Measurements from ENCODE around the gene AGBL1. TPM values are rescaled to one million over a fixed set of nuclear protein-coding genes. Genes with fewer than 3 reads are reported as not detected.

Gene AGBL1
- total RNA-seq, 2 donors from 2014 or later, result 0.23 to 0.91 TPM

DNA sequence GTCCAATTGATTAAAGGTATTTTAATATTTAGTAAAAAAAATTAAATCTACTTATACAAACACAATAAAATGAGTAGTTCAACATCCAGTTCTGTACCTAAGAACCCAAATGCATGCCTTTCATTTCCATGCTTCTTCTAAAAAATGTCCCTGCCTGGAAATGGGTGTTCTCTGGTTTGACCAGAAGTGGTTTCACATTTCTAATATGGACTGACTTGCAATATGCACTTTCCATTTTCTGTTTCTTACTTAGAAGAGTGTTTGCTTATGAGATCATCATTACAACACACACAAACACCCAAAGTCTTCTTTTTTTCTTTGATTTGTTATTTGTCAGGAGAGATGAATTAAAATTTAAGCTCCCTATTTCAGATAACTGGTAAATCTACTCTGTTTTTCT, 879.6 kb downstream of the AGBL1 start:
- no peaks in the 10 kb centered on the region for H3K36me3 ChIP-seq
- no peak overlapping the region for H3K27ac ChIP-seq
- intact Hi-C loops (cut with DNase I), result no loop called here
- no peaks in the 10 kb centered on the region for H3K9me3 ChIP-seq
- no peak overlapping the region for H3K4me3 ChIP-seq
- TF ChIP-seq, protein P1, sequence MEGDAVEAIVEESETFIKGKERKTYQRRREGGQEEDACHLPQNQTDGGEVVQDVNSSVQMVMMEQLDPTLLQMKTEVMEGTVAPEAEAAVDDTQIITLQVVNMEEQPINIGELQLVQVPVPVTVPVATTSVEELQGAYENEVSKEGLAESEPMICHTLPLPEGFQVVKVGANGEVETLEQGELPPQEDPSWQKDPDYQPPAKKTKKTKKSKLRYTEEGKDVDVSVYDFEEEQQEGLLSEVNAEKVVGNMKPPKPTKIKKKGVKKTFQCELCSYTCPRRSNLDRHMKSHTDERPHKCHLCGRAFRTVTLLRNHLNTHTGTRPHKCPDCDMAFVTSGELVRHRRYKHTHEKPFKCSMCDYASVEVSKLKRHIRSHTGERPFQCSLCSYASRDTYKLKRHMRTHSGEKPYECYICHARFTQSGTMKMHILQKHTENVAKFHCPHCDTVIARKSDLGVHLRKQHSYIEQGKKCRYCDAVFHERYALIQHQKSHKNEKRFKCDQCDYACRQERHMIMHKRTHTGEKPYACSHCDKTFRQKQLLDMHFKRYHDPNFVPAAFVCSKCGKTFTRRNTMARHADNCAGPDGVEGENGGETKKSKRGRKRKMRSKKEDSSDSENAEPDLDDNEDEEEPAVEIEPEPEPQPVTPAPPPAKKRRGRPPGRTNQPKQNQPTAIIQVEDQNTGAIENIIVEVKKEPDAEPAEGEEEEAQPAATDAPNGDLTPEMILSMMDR (IDR thresholded peaks at IDR 0.05), result no peak
- no peak for TF ChIP-seq POLR2A (IDR thresholded peaks at IDR 0.05)
- TF ChIP-seq POLR2AphosphoS5 (IDR thresholded peaks at IDR 0.05), result no peak
- H3K27me3 ChIP-seq (replicated peaks; ENCODE audit: insufficient read depth), result no peaks in the 10 kb centered on the region
- DNase-seq (ENCODE audit: low spot score), result no peak
- no peaks in the 10 kb centered on the region for H3K4me1 ChIP-seq (replicated peaks)

DNA sequence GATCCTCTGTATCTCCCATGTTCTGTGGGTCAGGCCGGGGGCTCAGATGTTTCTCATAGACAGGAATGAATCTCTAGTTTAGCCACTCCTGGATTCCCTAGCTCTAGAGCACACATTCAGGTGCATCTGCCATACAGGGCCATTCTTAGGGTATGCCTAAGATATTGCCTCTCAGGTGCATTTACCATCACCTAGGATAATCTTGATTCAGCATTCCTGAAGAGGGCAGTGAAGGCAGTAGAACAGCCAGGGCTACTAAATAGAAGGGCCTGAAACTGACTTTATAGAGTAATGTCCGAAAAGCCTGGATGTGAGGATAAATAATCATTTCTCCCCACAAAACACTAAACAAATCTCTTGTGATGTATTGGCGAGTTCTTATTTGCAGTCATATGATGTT, 882.0 kb downstream of the AGBL1 start:
- no peaks in the 10 kb centered on the region for H3K4me1 ChIP-seq (replicated peaks)
- no peaks in the 10 kb centered on the region for H3K36me3 ChIP-seq
- 79% methylated on average over 3 of the region's 3 CpGs for WGBS
- TF ChIP-seq POLR2A (IDR thresholded peaks at IDR 0.05) (no peak), POLR2AphosphoS5 (IDR thresholded peaks at IDR 0.05) (no peak)
- TF ChIP-seq, protein P1 (IDR thresholded peaks at IDR 0.05), result no peak
- no peak for DNase-seq (ENCODE audit: low spot score)
- H3K27ac ChIP-seq, result no peak overlapping the region
- no peaks in the 10 kb centered on the region for H3K9me3 ChIP-seq
- H3K27me3 ChIP-seq (replicated peaks; ENCODE audit: insufficient read depth), result no peaks in the 10 kb centered on the region
- no peak overlapping the region for H3K4me3 ChIP-seq
- intact Hi-C loops (cut with DNase I), result no loop called here

DNA sequence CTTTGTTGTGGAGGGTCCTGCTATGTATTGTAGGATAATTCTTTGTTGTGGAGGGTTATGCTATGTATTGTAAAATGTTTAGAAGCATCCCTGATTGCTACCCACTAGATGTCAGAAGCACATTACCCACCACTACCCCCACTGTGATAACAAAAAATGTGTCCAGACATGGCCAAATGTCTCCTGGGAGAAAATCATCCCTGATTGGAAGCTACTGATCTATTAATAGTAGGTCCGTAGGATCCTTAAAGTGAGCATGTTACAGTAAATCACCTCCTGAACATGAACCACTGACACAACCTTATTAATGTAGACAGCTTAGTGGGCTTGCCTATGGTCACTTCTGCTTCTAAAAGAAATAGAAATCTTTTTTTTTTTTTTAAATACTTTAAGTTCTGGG, 884.6 kb downstream of the AGBL1 start:
- intact Hi-C loops (cut with DNase I), result no loop called here
- H3K36me3 ChIP-seq, result no peaks in the 10 kb centered on the region
- 72% methylated on average over 1 of the region's 1 CpG for WGBS
- H3K27ac ChIP-seq, result no peak overlapping the region
- H3K4me1 ChIP-seq (replicated peaks), result no peaks in the 10 kb centered on the region
- no peaks in the 10 kb centered on the region for H3K9me3 ChIP-seq
- no peak for DNase-seq (ENCODE audit: low spot score)
- TF ChIP-seq, protein P1 (IDR thresholded peaks at IDR 0.05), result no peak
- TF ChIP-seq POLR2A (IDR thresholded peaks at IDR 0.05) (no peak), POLR2AphosphoS5 (IDR thresholded peaks at IDR 0.05) (no peak)
- H3K4me3 ChIP-seq, result no peak overlapping the region
- H3K27me3 ChIP-seq (replicated peaks; ENCODE audit: insufficient read depth), result no peaks in the 10 kb centered on the region

DNA sequence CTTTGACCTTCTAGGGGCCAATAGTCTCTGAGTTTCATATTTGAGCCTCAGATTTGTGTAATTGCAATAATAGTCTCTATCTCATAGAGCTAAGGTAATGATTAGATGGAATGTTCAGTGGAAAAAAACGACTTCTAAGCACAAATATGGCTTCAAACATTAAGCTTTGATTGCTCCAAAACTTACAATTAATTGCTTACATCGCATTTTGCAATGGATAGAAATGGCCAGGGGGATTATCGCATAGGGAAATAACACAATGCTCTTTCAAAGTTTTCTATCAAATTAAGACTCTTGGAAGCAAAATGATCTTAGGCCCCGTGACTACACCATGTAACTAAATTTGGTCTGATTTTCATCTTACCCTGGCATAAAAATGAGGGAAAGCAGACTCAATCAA, 888.6 kb downstream of the AGBL1 start:
- no peak for DNase-seq (ENCODE audit: low spot score)
- no peak overlapping the region for H3K27ac ChIP-seq
- WGBS, result 81% methylated on average over 4 of the region's 4 CpGs
- H3K9me3 ChIP-seq, result no peaks in the 10 kb centered on the region
- TF ChIP-seq, protein P1 (IDR thresholded peaks at IDR 0.05), result no peak
- TF ChIP-seq POLR2AphosphoS5 (IDR thresholded peaks at IDR 0.05) (no peak), POLR2A (IDR thresholded peaks at IDR 0.05) (no peak)
- no peaks in the 10 kb centered on the region for H3K27me3 ChIP-seq (replicated peaks; ENCODE audit: insufficient read depth)
- no peaks in the 10 kb centered on the region for H3K36me3 ChIP-seq
- no peaks in the 10 kb centered on the region for H3K4me1 ChIP-seq (replicated peaks)
- no peak overlapping the region for H3K4me3 ChIP-seq
- intact Hi-C loops (cut with DNase I), result no loop called here

DNA sequence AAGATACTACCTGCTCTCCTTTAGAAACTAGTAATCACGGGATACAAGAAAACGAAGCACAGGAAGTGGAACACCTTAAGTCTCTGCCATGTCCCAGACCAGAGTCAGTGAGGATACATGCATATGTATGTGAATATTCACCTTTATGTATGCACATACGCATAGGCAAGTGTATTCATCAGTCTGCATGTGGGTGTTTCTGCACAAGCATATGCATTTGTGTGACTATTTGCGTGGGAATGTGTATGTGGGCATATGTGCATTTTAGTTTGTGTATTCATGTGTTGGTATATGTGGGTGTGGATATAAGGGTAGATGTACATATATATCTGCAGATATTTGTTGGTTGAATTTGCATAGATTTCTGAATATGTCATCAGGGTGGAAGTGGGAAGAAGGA, 889.7 kb downstream of the AGBL1 start:
- no peak for TF ChIP-seq POLR2AphosphoS5 (IDR thresholded peaks at IDR 0.05)
- no peak for TF ChIP-seq POLR2A (IDR thresholded peaks at IDR 0.05)
- TF ChIP-seq, protein P1 (IDR thresholded peaks at IDR 0.05), result no peak
- WGBS, result 91% methylated on average over 4 of the region's 4 CpGs
- intact Hi-C loops (cut with DNase I), result no loop called here

More for the DNA sequence above, 889.7 kb downstream of the AGBL1 start:
- no peaks in the 10 kb centered on the region for H3K36me3 ChIP-seq
- no peak for DNase-seq (ENCODE audit: low spot score)
- H3K4me3 ChIP-seq, result no peak overlapping the region
- H3K4me1 ChIP-seq (replicated peaks), result no peaks in the 10 kb centered on the region
- no peak overlapping the region for H3K27ac ChIP-seq
- H3K27me3 ChIP-seq (replicated peaks; ENCODE audit: insufficient read depth), result no peaks in the 10 kb centered on the region
- H3K9me3 ChIP-seq, result no peaks in the 10 kb centered on the region

Data from prostate gland (tissue), 2 donors.